Testis (tissue), 3 donors: ENCODE data around the gene SLC25A41. TPM values are rescaled to one million over a fixed set of nuclear protein-coding genes. Genes with fewer than 3 reads are reported as not detected.
A peak's percentile ranks its signal among the peaks of the same experiment; 100 is the strongest.

ENCODE experiments used
- DNase-seq: peaks from one replicate; pipeline ENCODE4 v3.0.0-alpha.2; 2019
- H3K27ac ChIP-seq, 2 donors: fragments of 200-600 bp; sonication (generic); one replicate each; pipeline ENCODE4 v1.5.1; 2019
- H3K27me3 ChIP-seq: fragments of 200-600 bp; sonication (generic); one replicate; pipeline ENCODE4 v1.5.1; 2019
- H3K36me3 ChIP-seq: fragments of 200-600 bp; sonication (generic); one replicate; pipeline ENCODE4 v1.5.1; 2017; ENCODE audit warnings: low read depth; ENCODE audit errors: missing control alignments
- H3K4me1 ChIP-seq: fragments of 200-600 bp; sonication (generic); one replicate; pipeline ENCODE4 v1.5.1; 2019
- H3K4me3 ChIP-seq, 2 donors: fragments of 200-600 bp; sonication (generic); one replicate each; pipeline ENCODE4 v1.5.1; 2017 to 2019
- H3K9me3 ChIP-seq: fragments of 200-600 bp; sonication (generic); one replicate; pipeline ENCODE4 v1.5.1; 2017
- CTCF ChIP-seq, 3 experiments: fragments of 450-650 bp in 2 of 3; fragments of 200-600 bp in 1 of 3; sonication (generic) in 1 of 3; IDR thresholded peaks; one replicate each; pipeline ENCODE4 v1.5.1; 2016 to 2019; ENCODE audit warnings: antibody characterized with exemption in 3 of 3, mild to moderate bottlenecking in 2 of 3, moderate library complexity in 1 of 3
- POLR2A ChIP-seq: fragments of 450-650 bp; IDR thresholded peaks from one replicate; pipeline ENCODE4 v1.6.1; 2017; ENCODE audit warnings: antibody characterized with exemption, mild to moderate bottlenecking, moderate library complexity
- WGBS, 2 donors: methylation state at CpG; one replicate each; pipeline ENCODE4 v1.1.5; 2018; 5-methylcytosine and 5-hydroxymethylcytosine counted together
- intact Hi-C: fragments of 100-400 bp; cut with DNase I; formaldehyde crosslinking; loops from one replicate; pipeline ENCODE4 v1.15.1; 2023; ENCODE audit warnings: low total_unique reads
- polyA plus RNA-seq: library from polyadenylated mRNA; stranded (reverse); fragments of 350-450 nt; fragmentation: Illumina TruSeq; extraction: RNeasy Lipid Tissue Mini Kit (QIAGEN cat#74804); gene quantifications from one replicate; pipeline ENCODE4 v1.2.3, GENCODE V29; 2014; ENCODE audit warnings: low read depth, low replicate concordance; ENCODE audit not compliant: insufficient read depth
- total RNA-seq, 2 donors: library from RNA; depleted of rRNA; stranded (reverse); fragments of >200 nt; gene quantifications; one replicate each; pipeline ENCODE4 v1.2.3, GENCODE V29; 2016

The SLC25A41 gene
- total and polyA plus RNA-seq, 3 donors from 2014 or later = 3.2 to 7.6 (median 3.9) TPM

GRCh38 chr19:6465663-6466062, 32.1 kb upstream of the SLC25A41 start:
- Histone ChIP-seq H3K27me3 (no peaks in the 10 kb centered on the region), H3K27ac (no peak overlapping the region), H3K4me3 (no peak overlapping the region), H3K36me3 (no peaks in the 10 kb centered on the region), H3K4me1 (peaks cover 1% of the 10 kb centered on the region), H3K9me3 (no peaks in the 10 kb centered on the region)
- TF ChIP-seq CTCF (IDR thresholded peaks at IDR 0.05) (no peak), POLR2A (no peak)
- intact Hi-C loops = no loop called here
- no peak for DNase-seq
- WGBS, 2 donors = 81 to 96% methylated on average over 8 of the region's 8 CpGs

GRCh38 chr19:6465006-6465405, 31.4 kb upstream of the SLC25A41 start:
- WGBS, 2 donors = 48 to 55% methylated on average over 6 to 9 of the region's 9 CpGs
- TF ChIP-seq CTCF (IDR thresholded peaks at IDR 0.05) = no peak
- TF ChIP-seq POLR2A = no peak
- no peaks in the 10 kb centered on the region for H3K27me3 ChIP-seq
- DNase-seq = no peak
- peaks cover 3% of the 10 kb centered on the region for H3K4me1 ChIP-seq
- H3K36me3 ChIP-seq = no peaks in the 10 kb centered on the region
- intact Hi-C loops = no loop called here
- no peak overlapping the region for H3K27ac ChIP-seq
- no peaks in the 10 kb centered on the region for H3K9me3 ChIP-seq
- no peak overlapping the region for H3K4me3 ChIP-seq

- no peak for TF ChIP-seq CTCF (IDR thresholded peaks at IDR 0.05)
- TF ChIP-seq POLR2A = no peak
- peak; percentile 37 for DNase-seq
Observed at GRCh38 chr19:6464070-6464873, 30.7 kb upstream of the SLC25A41 start, which contains the start of gene CRB3. Gene CRB3 (plus strand): TSS chr19:6464271. CDS start chr19:6464702, 431 bp downstream.

GRCh38 chr19:6460099-6460884, 26.7 kb upstream of the SLC25A41 start:
- WGBS, 2 donors = 1% methylated on average over 28 to 53 of the region's 57 CpGs
- intact Hi-C loops = no loop called here

More at GRCh38 chr19:6464070-6464873, 30.7 kb upstream of the SLC25A41 start, which contains the start of gene CRB3:
- H3K27ac ChIP-seq = no peak within 1 kb of the TSS
- H3K4me3 ChIP-seq = peak within 1 kb of the TSS in 1 of 2 donors; percentile 12
- H3K36me3 ChIP-seq = no peaks in the 10 kb centered on the region
- WGBS, 2 donors = 4% methylated on average over 10 to 58 of the region's 65 CpGs
- peaks cover 3% of the 10 kb centered on the region for H3K4me1 ChIP-seq
- no peaks in the 10 kb centered on the region for H3K27me3 ChIP-seq
- intact Hi-C loops = no loop called here
- no peaks in the 10 kb centered on the region for H3K9me3 ChIP-seq

More at GRCh38 chr19:6460099-6460884, 26.7 kb upstream of the SLC25A41 start:
- TF ChIP-seq POLR2A = no peak
- TF ChIP-seq CTCF (IDR thresholded peaks at IDR 0.05) = peak in 2 of 3 experiments; percentile 37 to 47
- Histone ChIP-seq H3K27ac (no peak overlapping the region), H3K36me3 (no peaks in the 10 kb centered on the region), H3K4me3 (peak overlapping the region; percentile 68 to 72), H3K4me1 (peaks cover 13% of the 10 kb centered on the region), H3K27me3 (no peaks in the 10 kb centered on the region), H3K9me3 (no peaks in the 10 kb centered on the region)
- DNase-seq = peak; percentile 99
